Neural progenitor cell (in vitro differentiated cells): ENCODE data around the gene RNF13.

Experiments
- CTCF ChIP-seq: fragments of 200-600 bp; sonication (generic); IDR thresholded peaks from 2 replicates; pipeline ENCODE4 v1.5.1; 2017; ENCODE audit warnings: antibody characterized with exemption, mild to moderate bottlenecking
- EZH2 ChIP-seq: fragments of 200-600 bp; sonication (generic); IDR thresholded peaks from 2 replicates; pipeline ENCODE4 v1.6.1; 2017; ENCODE audit warnings: antibody characterized with exemption, mild to moderate bottlenecking, moderate library complexity
- EZH2phosphoT487 ChIP-seq: fragments of 200-600 bp; sonication (generic); IDR thresholded peaks from 2 replicates; pipeline ENCODE4 v1.6.1; 2017; ENCODE audit warnings: antibody characterized with exemption

GRCh38 chr3:149990423-149990948, 177.5 kb downstream of the RNF13 start:
- TF ChIP-seq CTCF (no peak), EZH2phosphoT487 (no peak), EZH2 (no peak)
